Uterus (tissue), 2 donors: ENCODE results near the gene KATNAL1.

Experiments used
- POLR2A ChIP-seq, 2 donors: fragments of 450-650 bp; IDR thresholded peaks; one replicate each; pipeline ENCODE4 v1.6.1; 2016; ENCODE audit warnings: antibody characterized with exemption in 2 of 2, mild to moderate bottlenecking in 1 of 2, moderate library complexity in 1 of 2
- TF ChIP-seq, protein P1 (sequence below), 4 experiments: fragments of 200-600 bp in 2 of 4; fragments of 450-650 bp in 2 of 4; sonication (generic) in 2 of 4; IDR thresholded peaks; one replicate each; pipeline ENCODE4 v1.5.1; 2016 to 2019; ENCODE audit warnings: antibody characterized with exemption in 4 of 4, mild to moderate bottlenecking in 2 of 4, moderate library complexity in 1 of 4

DNA sequence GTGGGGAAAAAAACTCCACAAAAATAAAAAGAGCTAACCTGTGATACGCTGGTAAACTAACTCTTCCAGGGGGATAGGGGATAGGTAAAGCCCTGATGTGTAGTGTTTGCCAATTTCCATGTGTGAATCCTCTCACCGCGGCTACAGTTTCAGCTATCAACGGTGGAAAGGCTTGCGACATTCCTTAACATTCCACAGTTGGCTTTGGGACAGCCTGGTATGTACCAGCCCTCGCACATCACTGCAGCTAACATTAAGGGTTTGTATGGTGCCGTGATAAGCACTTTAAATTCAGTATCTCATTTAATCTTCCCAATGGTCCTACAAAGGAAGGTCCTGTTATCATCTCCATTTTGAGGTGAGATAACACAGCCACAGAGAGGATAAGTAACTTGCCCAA lies 112.4 kb downstream of the KATNAL1 start:
- TF ChIP-seq POLR2A (IDR thresholded peaks at IDR 0.05) = no peak
- TF ChIP-seq, protein P1, sequence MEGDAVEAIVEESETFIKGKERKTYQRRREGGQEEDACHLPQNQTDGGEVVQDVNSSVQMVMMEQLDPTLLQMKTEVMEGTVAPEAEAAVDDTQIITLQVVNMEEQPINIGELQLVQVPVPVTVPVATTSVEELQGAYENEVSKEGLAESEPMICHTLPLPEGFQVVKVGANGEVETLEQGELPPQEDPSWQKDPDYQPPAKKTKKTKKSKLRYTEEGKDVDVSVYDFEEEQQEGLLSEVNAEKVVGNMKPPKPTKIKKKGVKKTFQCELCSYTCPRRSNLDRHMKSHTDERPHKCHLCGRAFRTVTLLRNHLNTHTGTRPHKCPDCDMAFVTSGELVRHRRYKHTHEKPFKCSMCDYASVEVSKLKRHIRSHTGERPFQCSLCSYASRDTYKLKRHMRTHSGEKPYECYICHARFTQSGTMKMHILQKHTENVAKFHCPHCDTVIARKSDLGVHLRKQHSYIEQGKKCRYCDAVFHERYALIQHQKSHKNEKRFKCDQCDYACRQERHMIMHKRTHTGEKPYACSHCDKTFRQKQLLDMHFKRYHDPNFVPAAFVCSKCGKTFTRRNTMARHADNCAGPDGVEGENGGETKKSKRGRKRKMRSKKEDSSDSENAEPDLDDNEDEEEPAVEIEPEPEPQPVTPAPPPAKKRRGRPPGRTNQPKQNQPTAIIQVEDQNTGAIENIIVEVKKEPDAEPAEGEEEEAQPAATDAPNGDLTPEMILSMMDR (IDR thresholded peaks at IDR 0.05) = no peak
